Measurements from ENCODE around the gene ESM1. TPM values are rescaled to one million over a fixed set of nuclear protein-coding genes. Genes with fewer than 3 reads are reported as not detected.

Gene ESM1
- polyA plus RNA-seq, 4 donors, result 0.79 to 1.3 TPM; not detected in 2

- peaks cover 0 to 4% (median 0%) of the 10 kb centered on the region in 3 donors for H3K27me3 ChIP-seq (ENCODE audit: control insufficient read depth in 3 of 3, insufficient read depth in 3 of 3, low read length in 3 of 3)
- DNase-seq (no peak), FAIRE-seq (no peak)
- no peak overlapping the region for H3K4me3 ChIP-seq (ENCODE audit: low read depth in 1 of 3, low read length in 3 of 3)
- no peaks in the 10 kb centered on the region for H3K36me3 ChIP-seq (ENCODE audit: control insufficient read depth in 3 of 3, insufficient read depth in 2 of 3, low read depth in 1 of 3, low read length in 3 of 3)
- H3K4me1 ChIP-seq (ENCODE audit: control insufficient read depth in 3 of 3, insufficient read depth in 2 of 3, low read depth in 1 of 3, low read length in 2 of 3), result no peaks in the 10 kb centered on the region
- 19 to 38% (median 31%) methylated on average over 2 of the region's 2 CpGs for WGBS, 3 donors
- H3K27ac ChIP-seq (ENCODE audit: low read depth in 1 of 3, low read length in 2 of 3), result no peak overlapping the region
- H3K9me3 ChIP-seq (ENCODE audit: control insufficient read depth in 2 of 2, insufficient read depth in 1 of 2, low read depth in 1 of 2, low read length in 1 of 2), result no peaks in the 10 kb centered on the region
Measured at GRCh38 chr5:54993318-54993717, 7.9 kb upstream of the ESM1 start.

- Histone ChIP-seq H3K9me3 (ENCODE audit: control insufficient read depth in 2 of 2, insufficient read depth in 1 of 2, low read depth in 1 of 2, low read length in 1 of 2) (no peaks in the 10 kb centered on the region), H3K4me3 (ENCODE audit: low read depth in 1 of 3, low read length in 3 of 3) (no peak overlapping the region), H3K27me3 (ENCODE audit: control insufficient read depth in 3 of 3, insufficient read depth in 3 of 3, low read length in 3 of 3) (peaks cover 0 to 10% (median 2%) of the 10 kb centered on the region in 3 donors), H3K4me1 (ENCODE audit: control insufficient read depth in 3 of 3, insufficient read depth in 2 of 3, low read depth in 1 of 3, low read length in 2 of 3) (no peaks in the 10 kb centered on the region), H3K27ac (ENCODE audit: low read depth in 1 of 3, low read length in 2 of 3) (no peak overlapping the region), H3K36me3 (ENCODE audit: control insufficient read depth in 3 of 3, insufficient read depth in 2 of 3, low read depth in 1 of 3, low read length in 3 of 3) (no peaks in the 10 kb centered on the region)
- DNase-seq (no peak), FAIRE-seq (no peak)
- WGBS, 3 donors, result 52 to 55% (median 53%) methylated on average over 3 of the region's 3 CpGs
Measured at GRCh38 chr5:54991416-54991815, 6.0 kb upstream of the ESM1 start.

GRCh38 chr5:54990841-54991258 is 5.5 kb upstream of the ESM1 start:
- FAIRE-seq, result no peak
- H3K4me1 ChIP-seq (ENCODE audit: control insufficient read depth in 3 of 3, insufficient read depth in 2 of 3, low read depth in 1 of 3, low read length in 2 of 3), result no peaks in the 10 kb centered on the region
- no peak overlapping the region for H3K4me3 ChIP-seq (ENCODE audit: low read depth in 1 of 3, low read length in 3 of 3)
- H3K9me3 ChIP-seq (ENCODE audit: control insufficient read depth in 2 of 2, insufficient read depth in 1 of 2, low read depth in 1 of 2, low read length in 1 of 2), result no peaks in the 10 kb centered on the region
- no peak for DNase-seq
- no peak overlapping the region for H3K27ac ChIP-seq (ENCODE audit: low read depth in 1 of 3, low read length in 2 of 3)
- H3K36me3 ChIP-seq (ENCODE audit: control insufficient read depth in 3 of 3, insufficient read depth in 2 of 3, low read depth in 1 of 3, low read length in 3 of 3), result no peaks in the 10 kb centered on the region
- peaks cover 0 to 13% (median 2%) of the 10 kb centered on the region in 3 donors for H3K27me3 ChIP-seq (ENCODE audit: control insufficient read depth in 3 of 3, insufficient read depth in 3 of 3, low read length in 3 of 3)
- 42 to 73% (median 48%) methylated on average over 1 of the region's 1 CpG for WGBS, 3 donors

GRCh38 chr5:54988817-54989216 is 3.4 kb upstream of the ESM1 start:
- no peak overlapping the region for H3K27ac ChIP-seq (ENCODE audit: low read depth in 1 of 3, low read length in 2 of 3)
- 67 to 73% (median 69%) methylated on average over 2 of the region's 2 CpGs for WGBS, 3 donors

GRCh38 chr5:54988218-54988617 is 2.8 kb upstream of the ESM1 start:
- no peak for FAIRE-seq

More at GRCh38 chr5:54988817-54989216, 3.4 kb upstream of the ESM1 start:
- H3K4me3 ChIP-seq (ENCODE audit: low read depth in 1 of 3, low read length in 3 of 3), result no peak overlapping the region
- no peaks in the 10 kb centered on the region for H3K4me1 ChIP-seq (ENCODE audit: control insufficient read depth in 3 of 3, insufficient read depth in 2 of 3, low read depth in 1 of 3, low read length in 2 of 3)
- FAIRE-seq (no peak), DNase-seq (no peak)
- H3K27me3 ChIP-seq (ENCODE audit: control insufficient read depth in 3 of 3, insufficient read depth in 3 of 3, low read length in 3 of 3), result peaks cover 0 to 26% (median 2%) of the 10 kb centered on the region in 3 donors
- H3K9me3 ChIP-seq (ENCODE audit: control insufficient read depth in 2 of 2, insufficient read depth in 1 of 2, low read depth in 1 of 2, low read length in 1 of 2), result no peaks in the 10 kb centered on the region
- H3K36me3 ChIP-seq (ENCODE audit: control insufficient read depth in 3 of 3, insufficient read depth in 2 of 3, low read depth in 1 of 3, low read length in 3 of 3), result no peaks in the 10 kb centered on the region

GRCh38 chr5:54986269-54986654 is 869 bp upstream of the ESM1 start:
- Histone ChIP-seq H3K36me3 (ENCODE audit: control insufficient read depth in 3 of 3, insufficient read depth in 2 of 3, low read depth in 1 of 3, low read length in 3 of 3) (no peaks in the 10 kb centered on the region), H3K4me3 (ENCODE audit: low read depth in 1 of 3, low read length in 3 of 3) (no peak overlapping the region), H3K9me3 (ENCODE audit: control insufficient read depth in 2 of 2, insufficient read depth in 1 of 2, low read depth in 1 of 2, low read length in 1 of 2) (no peaks in the 10 kb centered on the region), H3K27ac (ENCODE audit: low read depth in 1 of 3, low read length in 2 of 3) (no peak overlapping the region), H3K27me3 (ENCODE audit: control insufficient read depth in 3 of 3, insufficient read depth in 3 of 3, low read length in 3 of 3) (peaks cover 0 to 31% (median 2%) of the 10 kb centered on the region in 3 donors), H3K4me1 (ENCODE audit: control insufficient read depth in 3 of 3, insufficient read depth in 2 of 3, low read depth in 1 of 3, low read length in 2 of 3) (no peaks in the 10 kb centered on the region)
- DNase-seq, result no peak
- WGBS, 3 donors, result 64 to 75% (median 71%) methylated on average over 5 of the region's 5 CpGs
- no peak for FAIRE-seq

More at GRCh38 chr5:54988218-54988617, 2.8 kb upstream of the ESM1 start:
- Histone ChIP-seq H3K27ac (ENCODE audit: low read depth in 1 of 3, low read length in 2 of 3) (no peak overlapping the region), H3K27me3 (ENCODE audit: control insufficient read depth in 3 of 3, insufficient read depth in 3 of 3, low read length in 3 of 3) (peaks cover 0 to 26% (median 2%) of the 10 kb centered on the region in 3 donors), H3K9me3 (ENCODE audit: control insufficient read depth in 2 of 2, insufficient read depth in 1 of 2, low read depth in 1 of 2, low read length in 1 of 2) (no peaks in the 10 kb centered on the region), H3K4me1 (ENCODE audit: control insufficient read depth in 3 of 3, insufficient read depth in 2 of 3, low read depth in 1 of 3, low read length in 2 of 3) (no peaks in the 10 kb centered on the region), H3K36me3 (ENCODE audit: control insufficient read depth in 3 of 3, insufficient read depth in 2 of 3, low read depth in 1 of 3, low read length in 3 of 3) (no peaks in the 10 kb centered on the region), H3K4me3 (ENCODE audit: low read depth in 1 of 3, low read length in 3 of 3) (no peak overlapping the region)
- WGBS, 3 donors, result 70 to 73% (median 72%) methylated on average over 1 of the region's 1 CpG
- no peak for DNase-seq

DNA sequence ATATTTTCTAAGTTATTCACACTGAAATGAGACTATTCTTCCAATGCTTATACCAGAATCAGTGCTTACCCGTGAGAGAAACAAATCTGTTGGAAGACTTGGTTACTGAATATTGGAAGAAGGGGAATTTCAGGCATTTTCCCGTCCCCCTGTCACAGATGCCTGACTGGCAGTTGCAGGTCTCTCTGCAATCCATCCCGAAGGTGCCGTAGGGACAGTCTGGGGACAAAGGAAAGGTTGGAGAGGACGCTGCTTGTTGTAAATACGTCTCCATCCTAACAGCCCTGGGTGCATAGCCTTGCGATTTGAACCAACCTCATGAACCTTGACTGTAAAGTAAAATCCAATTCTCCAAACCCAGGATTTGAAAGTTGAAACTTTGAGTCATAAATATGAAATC is 3.5 kb downstream of the ESM1 start:
- Histone ChIP-seq H3K27ac (ENCODE audit: low read depth in 1 of 3, low read length in 2 of 3) (no peak overlapping the region), H3K9me3 (ENCODE audit: control insufficient read depth in 2 of 2, insufficient read depth in 1 of 2, low read depth in 1 of 2, low read length in 1 of 2) (no peaks in the 10 kb centered on the region), H3K4me3 (ENCODE audit: low read depth in 1 of 3, low read length in 3 of 3) (no peak overlapping the region), H3K27me3 (ENCODE audit: control insufficient read depth in 3 of 3, insufficient read depth in 3 of 3, low read length in 3 of 3) (peaks cover 0 to 27% (median 0%) of the 10 kb centered on the region in 3 donors), H3K36me3 (ENCODE audit: control insufficient read depth in 3 of 3, insufficient read depth in 2 of 3, low read depth in 1 of 3, low read length in 3 of 3) (no peaks in the 10 kb centered on the region), H3K4me1 (ENCODE audit: control insufficient read depth in 3 of 3, insufficient read depth in 2 of 3, low read depth in 1 of 3, low read length in 2 of 3) (no peaks in the 10 kb centered on the region)
- FAIRE-seq, result no peak
- no peak for DNase-seq
- WGBS, 3 donors, result 50 to 67% (median 58%) methylated on average over 7 of the region's 7 CpGs

DNA sequence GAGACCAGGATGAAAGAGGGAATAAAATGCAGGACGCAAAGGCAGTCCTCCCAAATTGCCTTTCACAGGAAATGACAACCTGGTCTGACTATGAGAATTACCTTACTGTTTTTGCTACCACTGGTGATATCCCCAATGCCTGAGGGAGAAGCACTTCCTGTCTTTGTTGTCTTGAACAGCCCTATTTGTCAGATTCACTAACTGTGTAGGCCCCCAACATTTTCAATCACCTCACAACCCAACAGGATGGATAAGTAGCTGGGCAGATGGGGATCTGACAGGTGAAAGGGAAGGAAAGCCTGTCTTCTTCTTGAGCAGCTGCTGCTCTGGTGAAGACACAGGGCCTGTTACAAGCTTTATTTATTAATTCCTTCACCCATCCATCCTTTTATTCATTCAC is 9.7 kb downstream of the ESM1 start:
- Histone ChIP-seq H3K4me1 (ENCODE audit: control insufficient read depth in 3 of 3, insufficient read depth in 2 of 3, low read depth in 1 of 3, low read length in 2 of 3) (no peaks in the 10 kb centered on the region), H3K27me3 (ENCODE audit: control insufficient read depth in 3 of 3, insufficient read depth in 3 of 3, low read length in 3 of 3) (peaks cover 0 to 2% (median 2%) of the 10 kb centered on the region in 3 donors), H3K36me3 (ENCODE audit: control insufficient read depth in 3 of 3, insufficient read depth in 2 of 3, low read depth in 1 of 3, low read length in 3 of 3) (no peaks in the 10 kb centered on the region), H3K9me3 (ENCODE audit: control insufficient read depth in 2 of 2, insufficient read depth in 1 of 2, low read depth in 1 of 2, low read length in 1 of 2) (no peaks in the 10 kb centered on the region), H3K27ac (ENCODE audit: low read depth in 1 of 3, low read length in 2 of 3) (no peak overlapping the region), H3K4me3 (ENCODE audit: low read depth in 1 of 3, low read length in 3 of 3) (no peak overlapping the region)
- WGBS, 3 donors, result 77 to 88% (median 84%) methylated on average over 1 of the region's 1 CpG
- DNase-seq (no peak), FAIRE-seq (no peak)
